HepG2 (cell line): ENCODE data around the gene DUT. TPM values are rescaled to one million over a fixed set of nuclear protein-coding genes. Genes with fewer than 3 reads are reported as not detected.

ENCODE experiments used
- ATAC-seq: fragments of 200-7000 bp; cut with Tn5 transposase; 3 replicates; pipeline ENCODE4 v1.9.1; 2020; ENCODE audit warnings: mild to moderate bottlenecking, moderate library complexity
- BruUV-seq: library from RNA; stranded (reverse); fragments of 400-500 nt; replicated peaks from 2 replicates; lab custom pipeline; 2021; lab: Mats Ljungman, UMichigan
- CTCF ChIA-PET: fragments of 300-600 bp; formaldehyde crosslinking; extraction: SDS; loops from one replicate; lab custom pipeline; 2021; ENCODE audit warnings: low total read pairs, inconsistent platforms, low intra/inter-chr PET ratio; lab: Yijun Ruan, JAX
- POLR2A ChIA-PET: fragments of 350-600 bp; sonication (Branson Sonifier 250); formaldehyde crosslinking; loops from one replicate; lab custom pipeline; 2020; ENCODE audit warnings: antibody characterized with exemption, inconsistent platforms; lab: Yijun Ruan, JAX
- DNase-seq: peaks from one replicate; pipeline ENCODE4 v3.0.0-alpha.2; 2015; ENCODE audit warnings: low spot score
- FAIRE-seq: peaks from 3 replicates; lab custom pipeline; 2011; peaks lifted over from hg19 to GRCh38; lab: Jason Lieb, UNC
- H2AFZ ChIP-seq: one replicate; pipeline ENCODE4 v1.6.1; 2011; ENCODE audit warnings: low read length, inconsistent platforms
- H3K27ac ChIP-seq: fragments of 300-600 bp; 3 replicates; pipeline ENCODE4 v1.8.0; 2011; ENCODE audit warnings: mixed run types, mild to moderate bottlenecking, mixed read lengths, low read length, inconsistent platforms; ENCODE audit not compliant: insufficient read depth; ENCODE audit errors: extremely low read length
- H3K27me3 ChIP-seq, 2 experiments: fragments of 200-600 bp in 1 of 2; 2 replicates in 1 of 2; 3 replicates in 1 of 2; pipeline versions ENCODE4 v1.6.0 to v1.8.0; 2011; ENCODE audit warnings: low read length in 2 of 2, mild to moderate bottlenecking in 2 of 2, moderate library complexity in 2 of 2, inconsistent platforms in 1 of 2; ENCODE audit not compliant: insufficient read depth in 2 of 2, control insufficient read depth in 1 of 2
- H3K36me3 ChIP-seq, 2 experiments: fragments of 200-600 bp in 1 of 2; replicated peaks in 1 of 2; 2 replicates in 1 of 2; 3 replicates in 1 of 2; pipeline versions ENCODE4 v1.5.1 to v1.8.0; 2011; ENCODE audit warnings: low read length in 2 of 2, inconsistent platforms in 1 of 2; ENCODE audit not compliant: insufficient read depth in 2 of 2, control insufficient read depth in 1 of 2
- H3K4me1 ChIP-seq: 2 replicates; pipeline ENCODE4 v1.5.1; 2012; ENCODE audit warnings: low read length, inconsistent platforms; ENCODE audit not compliant: insufficient read depth
- H3K4me2 ChIP-seq: 2 replicates; pipeline ENCODE4 v1.6.0; 2011; ENCODE audit warnings: low read depth, low read length, inconsistent platforms
- H3K4me3 ChIP-seq, 3 experiments: fragments of 200-600 bp in 1 of 3; sonication (generic), shearing (Covaris generic) in 1 of 3; replicated peaks in 1 of 3; 2 replicates each; pipeline ENCODE4 v1.5.1; 2011 to 2016; ENCODE audit warnings: low read length in 3 of 3, inconsistent platforms in 2 of 3, low read depth in 2 of 3, mild to moderate bottlenecking in 2 of 3, control low read depth in 1 of 3, mixed read lengths in 1 of 3; ENCODE audit not compliant: insufficient read depth in 1 of 3
- H3K79me2 ChIP-seq: one replicate; pipeline ENCODE4 v1.6.1; 2011; ENCODE audit warnings: low read length, inconsistent platforms; ENCODE audit not compliant: insufficient read depth
- H3K9ac ChIP-seq: 2 replicates; pipeline ENCODE4 v1.6.0; 2011; ENCODE audit warnings: mild to moderate bottlenecking, low read depth, low read length, inconsistent platforms; ENCODE audit not compliant: insufficient read depth
- H3K9me3 ChIP-seq: 2 replicates; pipeline ENCODE4 v1.5.1; 2012; ENCODE audit warnings: mild to moderate bottlenecking, low read length
- H4K20me1 ChIP-seq: 2 replicates; pipeline ENCODE4 v1.6.0; 2011; ENCODE audit warnings: inconsistent platforms, mild to moderate bottlenecking, low read length, moderate library complexity; ENCODE audit not compliant: insufficient read depth
- AGO1 ChIP-seq: fragments of 200-400 bp; formaldehyde crosslinking; IDR thresholded peaks from 2 replicates; pipeline ENCODE4 v1.6.1; 2017; ENCODE audit warnings: mild to moderate bottlenecking, low read depth, low read length, moderate library complexity; ENCODE audit not compliant: poor library complexity, severe bottlenecking
- CEBPG ChIP-seq: IDR thresholded peaks from 2 replicates; pipeline ENCODE4 v1.6.1; 2016
- EEA1 ChIP-seq: sonication (generic); formaldehyde crosslinking; IDR thresholded peaks from 2 replicates; pipeline ENCODE4 v1.5.1; 2020; ENCODE audit warnings: mild to moderate bottlenecking, missing genetic modification reagents, borderline replicate concordance
- HDAC1 ChIP-seq: sonication (generic); formaldehyde crosslinking; IDR thresholded peaks from 2 replicates; pipeline ENCODE4 v1.5.1; 2020; ENCODE audit warnings: mild to moderate bottlenecking, missing genetic modification reagents
- HOXD1 ChIP-seq: sonication (generic); formaldehyde crosslinking; IDR thresholded peaks from 2 replicates; pipeline ENCODE4 v1.5.0; 2020; ENCODE audit warnings: missing genetic modification reagents
- MAF1 ChIP-seq: sonication (generic); formaldehyde crosslinking; IDR thresholded peaks from 2 replicates; pipeline ENCODE4 v1.5.0; 2020; ENCODE audit warnings: missing genetic modification reagents, borderline replicate concordance
- NFIB ChIP-seq: sonication (generic); formaldehyde crosslinking; IDR thresholded peaks from 2 replicates; pipeline ENCODE4 v1.9.0; 2021; ENCODE audit warnings: missing genetic modification reagents, mild to moderate bottlenecking, borderline replicate concordance
- PAX8 ChIP-seq: sonication (generic); formaldehyde crosslinking; IDR thresholded peaks from 2 replicates; pipeline ENCODE4 v1.8.0; 2022; ENCODE audit warnings: mild to moderate bottlenecking, missing genetic modification reagents, borderline replicate concordance
- RFX5 ChIP-seq: IDR thresholded peaks from 2 replicates; pipeline ENCODE4 v1.6.1; 2011; ENCODE audit warnings: low read depth, low read length, improper control_type of control experiment
- SMAD9 ChIP-seq: sonication (generic); formaldehyde crosslinking; IDR thresholded peaks from 2 replicates; pipeline ENCODE4 v1.5.1; 2020; ENCODE audit warnings: mild to moderate bottlenecking, missing genetic modification reagents
- SNRNP70 ChIP-seq: fragments of 200-400 bp; formaldehyde crosslinking; IDR thresholded peaks from 2 replicates; pipeline ENCODE4 v1.6.1; 2017; ENCODE audit warnings: mild to moderate bottlenecking, low read depth, low read length, moderate library complexity
- ZBTB38 ChIP-seq: sonication (generic); formaldehyde crosslinking; IDR thresholded peaks from 2 replicates; pipeline ENCODE4 v1.5.1; 2020; ENCODE audit warnings: mild to moderate bottlenecking, missing genetic modification reagents
- ZMYM2 ChIP-seq: sonication (generic); formaldehyde crosslinking; IDR thresholded peaks from 2 replicates; pipeline ENCODE4 v1.8.0; 2022; ENCODE audit warnings: mild to moderate bottlenecking, missing genetic modification reagents
- ZNF567 ChIP-seq: sonication (generic); formaldehyde crosslinking; IDR thresholded peaks from 2 replicates; pipeline ENCODE4 v1.8.1; 2023; ENCODE audit warnings: mild to moderate bottlenecking, missing genetic modification reagents, borderline replicate concordance
- ZSCAN22 ChIP-seq: sonication (generic); formaldehyde crosslinking; IDR thresholded peaks from 2 replicates; pipeline ENCODE4 v1.4.0; 2020; ENCODE audit warnings: mild to moderate bottlenecking, missing genetic modification reagents
- WGBS: methylation state at CpG from one replicate; pipeline ENCODE4 v1.1.6; 2017; ENCODE audit warnings: low lambda C conversion rate; 5-methylcytosine and 5-hydroxymethylcytosine counted together
- in situ Hi-C: cut with HindIII; loops from 2 replicates; pipeline ENCODE4 v1.10.0; 2017; ENCODE audit warnings: low pct_unique_long_range_greater_than_20kb; ENCODE audit not compliant: extremely low pct_ligation_motif_present
- intact Hi-C: fragments of 100-400 bp; cut with micrococcal nuclease; formaldehyde crosslinking; loops from one replicate; pipeline ENCODE4 v1.10.0; 2022; ENCODE audit not compliant: unreplicated experiment
- polyA plus RNA-seq, 8 experiments: library from polyadenylated mRNA; depleted of rRNA in 3 of 8; stranded (reverse) in 7 of 8; unstranded in 1 of 8; fragments of >200 nt; fragmentation: Illumina TruSeq in 4 of 8; extraction: Trizol in 4 of 8; gene quantifications; 2 replicates each; pipeline versions ENCODE4 v1.2.1 to v1.2.3, GENCODE V29; 2011 to 2016; ENCODE audit warnings: low read depth in 4 of 8, missing spikeins in 1 of 8, mixed read lengths in 1 of 8; ENCODE audit not compliant: insufficient read depth in 1 of 8
- total RNA-seq, 5 experiments: library from RNA; depleted of rRNA; stranded (reverse); fragments of >200 nt; fragmentation: Illumina TruSeq; extraction: Trizol; gene quantifications; 2 replicates each; pipeline ENCODE4 v1.2.3, GENCODE V29; 2016; ENCODE audit warnings: low read depth in 1 of 5
- TF ChIP-seq, protein P1 (sequence below): sonication (generic); formaldehyde crosslinking; IDR thresholded peaks from 2 replicates; pipeline ENCODE4 v1.8.0; 2022; ENCODE audit warnings: missing genetic modification reagents, mild to moderate bottlenecking, inconsistent platforms, borderline replicate concordance
- TF ChIP-seq, protein P2 (sequence below): sonication (generic); formaldehyde crosslinking; conservative IDR thresholded peaks from 2 replicates; pipeline ENCODE4 v1.4.0; 2020; ENCODE audit warnings: missing genetic modification reagents
- TF ChIP-seq, protein P3 (sequence below): sonication (generic); formaldehyde crosslinking; conservative IDR thresholded peaks from 2 replicates; pipeline ENCODE4 v1.8.0; 2022; ENCODE audit warnings: low read depth, missing genetic modification reagents
- TF ChIP-seq, protein P4 (sequence below): sonication (generic); formaldehyde crosslinking; IDR thresholded peaks from 2 replicates; pipeline ENCODE4 v1.5.0; 2020; ENCODE audit warnings: mild to moderate bottlenecking, missing genetic modification reagents

Gene DUT
- total and polyA plus RNA-seq, 2 of the 13 experiments (the other 11 are each of a cell fraction or from before 2014, with no cell fraction given), result 36.7 to 131 TPM

DNA sequence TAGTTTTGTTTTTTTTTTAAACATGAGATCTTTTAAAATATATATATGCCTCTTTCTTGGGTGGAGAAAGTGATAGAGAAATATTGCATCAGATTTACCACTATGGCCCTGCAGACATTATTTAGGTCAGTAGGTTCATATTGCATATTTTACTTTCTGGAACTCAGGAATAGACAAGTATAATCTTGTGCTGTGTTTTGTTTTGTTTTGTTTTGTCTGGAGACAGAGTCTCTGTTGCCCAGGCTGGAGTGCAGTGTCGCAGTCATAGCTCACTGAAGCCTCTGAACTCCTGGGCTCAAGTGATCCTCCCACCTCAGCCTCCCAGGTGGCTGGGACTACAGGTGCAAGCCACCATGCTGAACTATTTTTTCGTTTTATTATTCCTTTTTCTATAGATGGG, 21.5 kb upstream of the DUT start:
- intact Hi-C loops, result no loop called here

More for the DNA sequence above, 21.5 kb upstream of the DUT start:
- FAIRE-seq (no peak), ATAC-seq (no peak), DNase-seq (no peak)
- H3K9ac ChIP-seq, result no peak overlapping the region
- H3K27me3 ChIP-seq, result peaks cover 0 to 4% of the 10 kb centered on the region in 2 experiments; a peak in 1 of 5 replicates
- H3K79me2 ChIP-seq, result no peaks in the 10 kb centered on the region
- POLR2A ChIA-PET, result no interaction called here
- CTCF ChIA-PET, result no interaction called here
- H3K4me1 ChIP-seq, result no peaks in the 10 kb centered on the region
- no peak overlapping the region for H3K4me2 ChIP-seq
- 0% methylated on average over 2 of the region's 2 CpGs for WGBS
- no peaks in the 10 kb centered on the region for H3K9me3 ChIP-seq
- H3K27ac ChIP-seq, result no peak overlapping the region
- BruUV-seq, result no TSS peak
- no peak for TF ChIP-seq SMAD9 (CRISPR knock-in tag)
- no peak for TF ChIP-seq ZNF567 (CRISPR knock-in tag)
- no peak for TF ChIP-seq SNRNP70
- TF ChIP-seq AGO1, result no peak
- TF ChIP-seq PAX8, result no peak
- no peak for TF ChIP-seq CEBPG
- no peak for TF ChIP-seq ZMYM2
- no peak for TF ChIP-seq EEA1
- TF ChIP-seq, protein P1, sequence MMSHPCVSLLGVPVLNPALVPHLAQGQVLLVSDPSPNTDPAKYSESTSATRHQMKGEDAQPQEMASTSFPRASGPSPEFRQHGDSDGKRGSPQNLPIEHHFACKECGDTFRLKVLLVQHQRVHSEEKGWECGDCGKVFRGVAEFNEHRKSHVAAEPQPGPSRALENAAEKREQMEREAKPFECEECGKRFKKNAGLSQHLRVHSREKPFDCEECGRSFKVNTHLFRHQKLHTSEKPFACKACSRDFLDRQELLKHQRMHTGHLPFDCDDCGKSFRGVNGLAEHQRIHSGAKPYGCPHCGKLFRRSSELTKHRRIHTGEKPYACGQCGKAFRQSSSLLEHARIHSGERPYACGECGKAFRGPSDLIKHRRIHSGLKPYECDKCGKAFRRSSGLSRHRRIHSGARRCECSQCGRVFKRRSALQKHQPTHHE (CRISPR knock-in tag), result no peak
- no peak for TF ChIP-seq HOXD1
- TF ChIP-seq, protein P2, sequence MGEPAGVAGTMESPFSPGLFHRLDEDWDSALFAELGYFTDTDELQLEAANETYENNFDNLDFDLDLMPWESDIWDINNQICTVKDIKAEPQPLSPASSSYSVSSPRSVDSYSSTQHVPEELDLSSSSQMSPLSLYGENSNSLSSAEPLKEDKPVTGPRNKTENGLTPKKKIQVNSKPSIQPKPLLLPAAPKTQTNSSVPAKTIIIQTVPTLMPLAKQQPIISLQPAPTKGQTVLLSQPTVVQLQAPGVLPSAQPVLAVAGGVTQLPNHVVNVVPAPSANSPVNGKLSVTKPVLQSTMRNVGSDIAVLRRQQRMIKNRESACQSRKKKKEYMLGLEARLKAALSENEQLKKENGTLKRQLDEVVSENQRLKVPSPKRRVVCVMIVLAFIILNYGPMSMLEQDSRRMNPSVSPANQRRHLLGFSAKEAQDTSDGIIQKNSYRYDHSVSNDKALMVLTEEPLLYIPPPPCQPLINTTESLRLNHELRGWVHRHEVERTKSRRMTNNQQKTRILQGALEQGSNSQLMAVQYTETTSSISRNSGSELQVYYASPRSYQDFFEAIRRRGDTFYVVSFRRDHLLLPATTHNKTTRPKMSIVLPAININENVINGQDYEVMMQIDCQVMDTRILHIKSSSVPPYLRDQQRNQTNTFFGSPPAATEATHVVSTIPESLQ (CRISPR knock-in tag), result no peak
- TF ChIP-seq MAF1 (CRISPR knock-in tag), result no peak
- TF ChIP-seq ZBTB38 (CRISPR knock-in tag), result no peak
- TF ChIP-seq, protein P3, sequence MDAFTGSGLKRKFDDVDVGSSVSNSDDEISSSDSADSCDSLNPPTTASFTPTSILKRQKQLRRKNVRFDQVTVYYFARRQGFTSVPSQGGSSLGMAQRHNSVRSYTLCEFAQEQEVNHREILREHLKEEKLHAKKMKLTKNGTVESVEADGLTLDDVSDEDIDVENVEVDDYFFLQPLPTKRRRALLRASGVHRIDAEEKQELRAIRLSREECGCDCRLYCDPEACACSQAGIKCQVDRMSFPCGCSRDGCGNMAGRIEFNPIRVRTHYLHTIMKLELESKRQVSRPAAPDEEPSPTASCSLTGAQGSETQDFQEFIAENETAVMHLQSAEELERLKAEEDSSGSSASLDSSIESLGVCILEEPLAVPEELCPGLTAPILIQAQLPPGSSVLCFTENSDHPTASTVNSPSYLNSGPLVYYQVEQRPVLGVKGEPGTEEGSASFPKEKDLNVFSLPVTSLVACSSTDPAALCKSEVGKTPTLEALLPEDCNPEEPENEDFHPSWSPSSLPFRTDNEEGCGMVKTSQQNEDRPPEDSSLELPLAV (CRISPR knock-in tag), result no peak
- no peak for TF ChIP-seq RFX5
- no peak for TF ChIP-seq HDAC1 (CRISPR knock-in tag)
- TF ChIP-seq, protein P4, sequence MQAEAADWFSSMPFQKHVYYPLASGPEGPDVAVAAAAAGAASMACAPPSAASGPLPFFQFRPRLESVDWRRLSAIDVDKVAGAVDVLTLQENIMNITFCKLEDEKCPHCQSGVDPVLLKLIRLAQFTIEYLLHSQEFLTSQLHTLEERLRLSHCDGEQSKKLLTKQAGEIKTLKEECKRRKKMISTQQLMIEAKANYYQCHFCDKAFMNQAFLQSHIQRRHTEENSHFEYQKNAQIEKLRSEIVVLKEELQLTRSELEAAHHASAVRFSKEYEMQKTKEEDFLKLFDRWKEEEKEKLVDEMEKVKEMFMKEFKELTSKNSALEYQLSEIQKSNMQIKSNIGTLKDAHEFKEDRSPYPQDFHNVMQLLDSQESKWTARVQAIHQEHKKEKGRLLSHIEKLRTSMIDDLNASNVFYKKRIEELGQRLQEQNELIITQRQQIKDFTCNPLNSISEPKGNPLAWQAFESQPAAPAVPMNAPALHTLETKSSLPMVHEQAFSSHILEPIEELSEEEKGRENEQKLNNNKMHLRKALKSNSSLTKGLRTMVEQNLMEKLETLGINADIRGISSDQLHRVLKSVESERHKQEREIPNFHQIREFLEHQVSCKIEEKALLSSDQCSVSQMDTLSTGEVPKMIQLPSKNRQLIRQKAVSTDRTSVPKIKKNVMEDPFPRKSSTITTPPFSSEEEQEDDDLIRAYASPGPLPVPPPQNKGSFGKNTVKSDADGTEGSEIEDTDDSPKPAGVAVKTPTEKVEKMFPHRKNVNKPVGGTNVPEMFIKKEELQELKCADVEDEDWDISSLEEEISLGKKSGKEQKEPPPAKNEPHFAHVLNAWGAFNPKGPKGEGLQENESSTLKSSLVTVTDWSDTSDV, result no peak
- no peak for TF ChIP-seq ZSCAN22 (CRISPR knock-in tag)
- TF ChIP-seq NFIB, result no peak
- in situ Hi-C loops, result no loop called here
- H4K20me1 ChIP-seq, result no peaks in the 10 kb centered on the region
- H3K4me3 ChIP-seq, result no peak overlapping the region
- H3K36me3 ChIP-seq, result no peaks in the 10 kb centered on the region
- H2AFZ ChIP-seq, result no peak overlapping the region
